Measurements from ENCODE around the gene RNF144A.

The RNF144A gene

GRCh38 chr2:7053650-7054265 lies 136.5 kb downstream of the RNF144A start:
- no peak for DNase-seq

- DNase-seq, result no peak
Observed at GRCh38 chr2:7057865-7058400, 140.7 kb downstream of the RNF144A start.

GRCh38 chr2:7060156-7060555 lies 142.9 kb downstream of the RNF144A start:
- DNase-seq, result no peak

- DNase-seq, result no peak
Observed at GRCh38 chr2:7060631-7061449, 143.6 kb downstream of the RNF144A start.

- no peak for DNase-seq
Observed at GRCh38 chr2:7061450-7061789, 144.2 kb downstream of the RNF144A start.

GRCh38 chr2:7061921-7062320 lies 144.7 kb downstream of the RNF144A start:
- DNase-seq, result no peak

- DNase-seq, result no peak
Observed at GRCh38 chr2:7063789-7064188, 146.6 kb downstream of the RNF144A start.

- no peak for DNase-seq
Observed at GRCh38 chr2:7068457-7068856, 151.2 kb downstream of the RNF144A start.

- DNase-seq, result no peak
Observed at GRCh38 chr2:7070483-7070882, 153.3 kb downstream of the RNF144A start.

- DNase-seq, result no peak
Observed at GRCh38 chr2:7071154-7071553, 153.9 kb downstream of the RNF144A start.

- no peak for DNase-seq
Observed at GRCh38 chr2:7071916-7072556, 154.8 kb downstream of the RNF144A start.

GRCh38 chr2:7073901-7074300 lies 156.7 kb downstream of the RNF144A start:
- DNase-seq, result no peak

GRCh38 chr2:7075834-7076233 lies 158.6 kb downstream of the RNF144A start:
- DNase-seq, result no peak

- no peak for DNase-seq
Observed at GRCh38 chr2:7077660-7078267, 160.6 kb downstream of the RNF144A start.

GRCh38 chr2:7083580-7084509 lies 166.6 kb downstream of the RNF144A start:
- peak in 1 of 2 experiments; percentile 32 for DNase-seq

- DNase-seq, result no peak
Observed at GRCh38 chr2:7084601-7085000, 167.4 kb downstream of the RNF144A start.

GRCh38 chr2:7089284-7089683 lies 172.1 kb downstream of the RNF144A start:
- DNase-seq, result no peak

GRCh38 chr2:7089898-7090510 lies 172.8 kb downstream of the RNF144A start:
- no peak for DNase-seq

- no peak for DNase-seq
Observed at GRCh38 chr2:7093376-7093775, 176.2 kb downstream of the RNF144A start.

Data from activated T-cell treated with anti-CD3 and anti-CD28 coated beads, Interleukin-2, amount 50 U/mL, for 48 hours (primary cell).